ENCODE measurements around the gene KLHDC3. TPM values are rescaled to one million over a fixed set of nuclear protein-coding genes. Genes with fewer than 3 reads are reported as not detected.

KLHDC3 gene
- total RNA-seq, 1 donor from 2014 or later = 104 TPM

DNA sequence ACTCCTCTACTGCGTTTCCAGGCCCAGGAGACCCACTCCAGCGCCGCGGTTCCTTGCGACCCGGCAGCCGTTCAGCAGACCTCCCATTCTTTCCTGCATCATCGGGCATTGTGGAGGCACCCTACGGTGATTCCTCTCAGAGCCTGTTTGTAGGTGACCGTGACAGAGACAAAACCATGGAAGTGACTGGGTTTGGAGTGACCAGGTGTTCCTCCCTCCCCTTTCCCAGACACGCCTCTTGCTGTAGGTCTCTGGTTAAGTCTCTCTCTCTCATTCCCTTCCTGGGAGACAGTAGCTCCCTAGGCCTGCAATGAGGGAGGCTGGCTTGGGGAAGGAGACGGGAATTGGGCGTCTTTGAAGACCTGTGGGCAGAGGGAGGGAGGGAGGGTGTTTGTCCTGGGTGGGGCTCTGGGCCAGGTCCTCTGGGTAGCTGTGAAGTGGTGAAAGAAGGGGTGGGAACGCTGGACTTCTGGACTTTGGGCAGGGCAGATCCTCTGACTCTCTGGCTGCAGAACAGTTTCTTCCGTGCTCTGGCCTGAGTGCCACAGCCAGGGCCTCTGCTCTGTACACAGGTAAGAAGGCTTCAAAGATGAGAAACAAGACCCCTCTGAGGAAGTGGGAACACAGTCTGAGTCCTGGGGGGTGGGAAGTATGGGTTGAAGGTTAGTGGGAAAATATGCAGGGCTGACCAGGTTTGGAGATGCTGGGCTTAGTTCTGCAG is 46.1 kb downstream of the KLHDC3 start:
- H3K36me3 Mint-ChIP-seq = peaks cover 13% of the 10 kb centered on the region
- TF ChIP-seq, protein P1, sequence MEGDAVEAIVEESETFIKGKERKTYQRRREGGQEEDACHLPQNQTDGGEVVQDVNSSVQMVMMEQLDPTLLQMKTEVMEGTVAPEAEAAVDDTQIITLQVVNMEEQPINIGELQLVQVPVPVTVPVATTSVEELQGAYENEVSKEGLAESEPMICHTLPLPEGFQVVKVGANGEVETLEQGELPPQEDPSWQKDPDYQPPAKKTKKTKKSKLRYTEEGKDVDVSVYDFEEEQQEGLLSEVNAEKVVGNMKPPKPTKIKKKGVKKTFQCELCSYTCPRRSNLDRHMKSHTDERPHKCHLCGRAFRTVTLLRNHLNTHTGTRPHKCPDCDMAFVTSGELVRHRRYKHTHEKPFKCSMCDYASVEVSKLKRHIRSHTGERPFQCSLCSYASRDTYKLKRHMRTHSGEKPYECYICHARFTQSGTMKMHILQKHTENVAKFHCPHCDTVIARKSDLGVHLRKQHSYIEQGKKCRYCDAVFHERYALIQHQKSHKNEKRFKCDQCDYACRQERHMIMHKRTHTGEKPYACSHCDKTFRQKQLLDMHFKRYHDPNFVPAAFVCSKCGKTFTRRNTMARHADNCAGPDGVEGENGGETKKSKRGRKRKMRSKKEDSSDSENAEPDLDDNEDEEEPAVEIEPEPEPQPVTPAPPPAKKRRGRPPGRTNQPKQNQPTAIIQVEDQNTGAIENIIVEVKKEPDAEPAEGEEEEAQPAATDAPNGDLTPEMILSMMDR (conservative IDR thresholded peaks at IDR 0.05) = no peak
- H3K27ac Mint-ChIP-seq = peak overlapping the region; percentile 99
- DNase-seq (ENCODE audit: extremely low spot score, unreplicated experiment) = no peak
- H3K27me3 Mint-ChIP-seq = no peaks in the 10 kb centered on the region
- no peaks in the 10 kb centered on the region for H3K9me3 Mint-ChIP-seq
- peaks cover 36% of the 10 kb centered on the region for H3K4me1 Mint-ChIP-seq (ENCODE audit: unreplicated experiment)
- H3K4me3 Mint-ChIP-seq = peak overlapping the region; percentile 98

DNA sequence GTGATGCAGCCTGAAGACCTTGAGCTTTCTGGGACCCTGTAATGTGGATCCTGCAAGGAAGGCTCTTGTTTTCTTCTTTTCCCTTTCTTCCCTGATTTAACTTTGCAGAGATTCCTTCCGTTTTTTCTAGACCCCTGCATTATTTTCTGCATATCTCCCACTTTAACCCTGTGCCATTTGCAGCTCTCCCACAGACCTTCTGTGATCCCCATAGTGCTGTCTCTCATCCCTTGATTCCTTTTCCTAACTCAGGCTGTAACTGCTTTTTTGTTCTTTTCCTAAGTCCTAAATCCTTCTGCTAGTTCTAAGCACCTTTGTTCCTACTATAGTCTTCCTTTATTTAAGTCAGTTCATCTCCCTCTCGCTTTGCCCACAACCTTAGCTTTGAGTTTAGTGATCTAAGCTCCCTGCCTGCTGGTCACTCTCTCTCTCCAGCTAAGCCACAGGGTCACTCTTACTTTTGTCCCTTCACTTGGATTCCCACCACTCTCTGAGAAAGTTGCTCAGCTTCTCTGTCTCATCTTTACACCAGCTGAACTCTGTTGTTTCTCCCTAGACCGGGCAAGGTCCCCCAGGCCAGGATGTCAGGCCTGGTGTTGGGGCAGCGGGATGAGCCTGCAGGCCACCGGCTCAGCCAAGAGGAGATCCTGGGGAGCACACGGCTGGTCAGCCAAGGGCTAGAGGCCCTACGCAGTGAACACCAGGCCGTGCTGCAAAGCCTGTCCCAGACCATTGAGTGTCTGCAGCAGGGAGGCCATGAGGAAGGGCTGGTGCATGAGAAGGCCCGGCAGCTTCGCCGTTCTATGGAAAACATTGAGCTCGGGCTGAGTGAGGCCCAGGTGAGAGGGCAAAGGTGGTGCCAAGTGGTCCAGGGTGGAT is 46.9 kb downstream of the KLHDC3 start:
- H3K9me3 Mint-ChIP-seq = no peaks in the 10 kb centered on the region
- H3K27me3 Mint-ChIP-seq = no peaks in the 10 kb centered on the region
- DNase-seq (ENCODE audit: extremely low spot score, unreplicated experiment) = no peak
- TF ChIP-seq, protein P1 (conservative IDR thresholded peaks at IDR 0.05) = no peak
- peak overlapping the region; percentile 98 for H3K4me3 Mint-ChIP-seq
- H3K4me1 Mint-ChIP-seq (ENCODE audit: unreplicated experiment) = peaks cover 33% of the 10 kb centered on the region
- peak overlapping the region; percentile 99 for H3K27ac Mint-ChIP-seq
- H3K36me3 Mint-ChIP-seq = peaks cover 8% of the 10 kb centered on the region

DNA sequence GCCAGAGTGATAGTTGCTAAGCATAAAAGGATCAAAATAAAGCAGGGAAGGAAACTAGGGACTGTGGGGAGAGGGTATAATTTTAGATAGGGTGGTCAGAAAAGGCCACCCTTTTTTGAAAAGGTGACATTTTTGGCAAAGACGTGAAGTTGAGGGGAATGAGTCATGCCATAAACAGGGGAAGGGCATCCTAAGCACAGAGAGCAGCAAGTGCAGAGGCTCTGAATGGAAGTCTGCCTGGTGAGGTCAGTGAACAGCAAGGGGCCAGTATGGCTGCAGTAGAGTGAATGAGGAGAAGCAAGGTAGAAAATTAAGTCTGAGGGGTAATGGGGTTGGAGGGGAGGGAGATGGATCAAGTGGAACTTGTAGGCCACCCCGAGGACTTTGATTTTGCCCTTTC is 47.8 kb downstream of the KLHDC3 start:
- Mint-ChIP-seq H3K9me3 (no peaks in the 10 kb centered on the region), H3K36me3 (peaks cover 8% of the 10 kb centered on the region), H3K4me1 (ENCODE audit: unreplicated experiment) (peaks cover 29% of the 10 kb centered on the region), H3K27me3 (no peaks in the 10 kb centered on the region), H3K4me3 (peak overlapping the region; percentile 26), H3K27ac (no peak overlapping the region)
- TF ChIP-seq, protein P1 (conservative IDR thresholded peaks at IDR 0.05) = no peak
- no peak for DNase-seq (ENCODE audit: extremely low spot score, unreplicated experiment)

- TF ChIP-seq, protein P1 (conservative IDR thresholded peaks at IDR 0.05) = no peak
- H3K27me3 Mint-ChIP-seq = no peaks in the 10 kb centered on the region
- peaks cover 8% of the 10 kb centered on the region for H3K36me3 Mint-ChIP-seq
- DNase-seq (ENCODE audit: extremely low spot score, unreplicated experiment) = no peak
- no peak overlapping the region for H3K27ac Mint-ChIP-seq
- H3K4me1 Mint-ChIP-seq (ENCODE audit: unreplicated experiment) = peaks cover 29% of the 10 kb centered on the region
- H3K9me3 Mint-ChIP-seq = no peaks in the 10 kb centered on the region
- H3K4me3 Mint-ChIP-seq = no peak overlapping the region
These were observed 48.8 kb downstream of the KLHDC3 start for GRCh38 chr6:43062818-43063217.

DNA sequence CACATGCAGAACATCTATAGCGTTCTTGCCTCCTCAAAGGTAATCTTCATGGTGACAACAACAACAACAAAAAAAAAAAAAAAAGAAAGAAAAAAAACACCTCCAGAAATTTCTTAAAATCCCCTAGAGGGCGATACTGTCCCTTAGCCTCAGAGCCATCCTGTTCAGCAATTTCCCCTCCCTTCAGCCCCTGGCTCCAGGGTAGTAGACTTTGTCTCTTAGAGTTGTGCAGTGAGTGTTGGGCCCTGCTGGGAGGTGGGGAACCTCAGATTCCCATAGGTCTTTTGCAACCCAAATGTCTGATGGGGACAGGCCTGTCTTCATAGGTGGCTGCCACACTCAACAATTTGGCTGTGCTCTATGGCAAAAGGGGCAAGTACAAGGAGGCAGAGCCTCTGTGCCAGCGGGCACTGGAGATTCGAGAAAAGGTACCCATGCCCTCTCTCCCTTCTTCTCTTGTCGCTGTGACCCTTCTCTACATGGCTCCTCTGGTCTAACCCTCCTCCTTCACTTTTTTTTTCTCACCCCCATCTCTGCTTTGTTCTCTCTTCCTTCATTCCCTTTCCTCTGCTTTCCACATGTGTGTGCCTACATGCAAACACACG is 56.1 kb downstream of the KLHDC3 start:
- DNase-seq (ENCODE audit: extremely low spot score, unreplicated experiment) = no peak
- no peak overlapping the region for H3K4me3 Mint-ChIP-seq

More for the DNA sequence above, 56.1 kb downstream of the KLHDC3 start:
- Mint-ChIP-seq H3K9me3 (no peaks in the 10 kb centered on the region), H3K27ac (peak overlapping the region; percentile 70), H3K36me3 (peaks cover 10% of the 10 kb centered on the region), H3K27me3 (no peaks in the 10 kb centered on the region), H3K4me1 (ENCODE audit: unreplicated experiment) (peaks cover 10% of the 10 kb centered on the region)
- TF ChIP-seq, protein P1 (conservative IDR thresholded peaks at IDR 0.05) = peak; percentile 81

Other genes with a start within 250 kb of the KLHDC3 start
- gene BICRAL, start 232.2 kb upstream of the KLHDC3 start, total RNA-seq (ENCODE audit: low replicate concordance) = 9.1 and 9.3 TPM in 2 replicates
- gene RPL7L1, start 134.6 kb upstream of the KLHDC3 start, total RNA-seq (ENCODE audit: low replicate concordance) = 83.4 and 101 TPM in 2 replicates
- gene PTCRA, start 98.2 kb upstream of the KLHDC3 start, total RNA-seq (ENCODE audit: low replicate concordance) = not detected in 2 replicates
- gene CNPY3, start 84.8 kb upstream of the KLHDC3 start, total RNA-seq (ENCODE audit: low replicate concordance) = 37.9 and 57.6 TPM in 2 replicates
- gene GNMT, start 53.5 kb upstream of the KLHDC3 start, total RNA-seq (ENCODE audit: low replicate concordance) = 0.26 and 0.39 TPM in 2 replicates
- 34.4 and 35.9 TPM in 2 replicates for gene PEX6, start 35.1 kb upstream of the KLHDC3 start, total RNA-seq (ENCODE audit: low replicate concordance)
- 35.1 and 55.1 TPM in 2 replicates for gene PPP2R5D, start 29.7 kb upstream of the KLHDC3 start, total RNA-seq (ENCODE audit: low replicate concordance)
- gene MEA1, start 303 bp upstream of the KLHDC3 start, total RNA-seq (ENCODE audit: low replicate concordance) = 54.1 and 67.5 TPM in 2 replicates
- gene RRP36, start 7.4 kb downstream of the KLHDC3 start, total RNA-seq (ENCODE audit: low replicate concordance) = 51.7 and 56.7 TPM in 2 replicates
- 53.7 and 65.0 TPM in 2 replicates for gene CUL7, start 39.6 kb downstream of the KLHDC3 start, total RNA-seq (ENCODE audit: low replicate concordance)
- 58.6 and 71.8 TPM in 2 replicates for gene MRPL2, start 45.2 kb downstream of the KLHDC3 start, total RNA-seq (ENCODE audit: low replicate concordance)
- 33.2 and 36.4 TPM in 2 replicates for gene KLC4, start 45.4 kb downstream of the KLHDC3 start, total RNA-seq (ENCODE audit: low replicate concordance)
- 115 and 155 TPM in 2 replicates for gene PTK7, start 62.1 kb downstream of the KLHDC3 start, total RNA-seq (ENCODE audit: low replicate concordance)
- 35.2 and 38.2 TPM in 2 replicates for gene SRF, start 157.0 kb downstream of the KLHDC3 start, total RNA-seq (ENCODE audit: low replicate concordance)
- gene CUL9, start 167.9 kb downstream of the KLHDC3 start, total RNA-seq (ENCODE audit: low replicate concordance) = 29.5 and 49.5 TPM in 2 replicates
- gene DNPH1, start 215.2 kb downstream of the KLHDC3 start, total RNA-seq (ENCODE audit: low replicate concordance) = 47.8 and 52.3 TPM in 2 replicates
- gene TTBK1, start 229.2 kb downstream of the KLHDC3 start, total RNA-seq (ENCODE audit: low replicate concordance) = 0.93 and 1.7 TPM in 2 replicates